ENCODE results near the gene THEMIS2. TPM values are rescaled to one million over a fixed set of nuclear protein-coding genes. Genes with fewer than 3 reads are reported as not detected.
"Not testable (repeated sequence)": the region's sequence is repeated elsewhere in the genome, so short reads cannot be mapped to it uniquely, and the experiment has no call there.

The THEMIS2 gene
- total RNA-seq, 2 experiments from 2014 or later = 24.3 to 31.1 TPM

DNA sequence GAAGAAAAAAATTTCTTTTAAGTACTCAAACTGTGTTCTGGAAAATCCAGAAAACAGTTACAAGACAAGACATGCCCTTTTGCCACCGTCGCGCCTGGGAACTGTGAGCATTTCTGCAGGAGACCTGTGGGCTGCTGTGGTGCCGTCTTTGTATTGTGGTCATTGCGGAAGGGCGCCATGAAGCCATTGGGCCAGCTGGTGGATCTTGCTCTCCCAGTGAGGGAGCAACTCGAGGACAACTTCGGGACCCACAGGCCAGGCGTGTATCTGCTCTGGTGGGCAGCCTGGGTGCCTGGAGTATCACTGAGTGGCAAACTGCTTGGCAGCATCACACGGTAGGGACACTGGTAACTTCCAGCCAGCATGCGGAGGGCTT, 3.8 kb upstream of the THEMIS2 start:
- CTCF ChIA-PET = no interaction called here
- Mint-ChIP-seq H3K27me3 (no peaks in the 10 kb centered on the region), H3K4me1 (peaks cover 58% of the 10 kb centered on the region), H3K27ac (peak overlapping the region; percentile 95), H3K4me3 (peak overlapping the region; percentile 66), H3K36me3 (ENCODE audit: low read depth) (peaks cover 3% of the 10 kb centered on the region), H3K9me3 (no peaks in the 10 kb centered on the region)
- no peak for DNase-seq
- POLR2A ChIA-PET = no interaction called here

DNA sequence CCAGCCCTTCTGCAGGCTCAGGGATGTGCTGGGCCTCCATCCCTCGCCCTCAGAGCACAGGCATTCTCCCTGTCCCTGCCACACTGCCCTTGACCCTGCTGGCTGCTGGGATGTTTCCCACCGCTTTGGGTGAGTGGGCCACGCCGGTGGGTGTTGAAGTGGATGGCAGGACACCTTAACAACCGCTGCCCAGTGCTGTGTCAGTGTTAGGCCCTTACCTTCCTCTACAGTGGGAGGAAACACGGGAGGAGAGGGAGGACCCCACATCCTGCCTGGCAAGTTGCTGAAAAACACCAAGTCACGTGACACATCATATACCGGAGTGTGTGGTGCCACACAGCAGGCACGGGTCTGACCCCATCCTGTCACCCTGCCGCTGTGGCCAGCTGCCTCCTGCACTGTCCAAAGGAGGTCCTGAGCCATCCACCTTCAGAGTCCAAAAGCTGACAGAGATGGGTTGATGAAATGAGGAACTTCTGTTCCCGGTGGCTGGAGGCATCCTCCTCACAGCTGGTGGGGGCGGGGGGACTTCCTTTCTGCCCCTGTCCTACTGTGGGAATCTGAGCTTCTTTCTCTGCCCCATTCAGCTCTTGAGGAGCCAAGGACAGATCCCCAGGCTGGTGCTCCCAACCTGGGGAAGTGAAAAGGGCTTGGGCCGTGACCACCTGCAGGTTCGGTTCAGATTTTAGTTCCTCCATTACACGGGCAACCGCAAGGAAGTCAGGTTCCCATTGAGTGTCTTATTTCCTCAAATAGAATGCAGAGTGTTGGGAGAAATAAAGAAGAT, 3.2 kb upstream of the THEMIS2 start:
- DNase-seq = peak; percentile 82
- ChIA-PET CTCF (interaction anchor here (0.6 kb wide), 1 partner anchor 109 kb away, joined by 4 read pairs; no protein-coding TSS in a partner anchor), POLR2A (no interaction called here)
- H3K27ac Mint-ChIP-seq = peak overlapping the region; percentile 95
- no peaks in the 10 kb centered on the region for H3K9me3 Mint-ChIP-seq
- H3K4me1 Mint-ChIP-seq = peaks cover 56% of the 10 kb centered on the region
- H3K36me3 Mint-ChIP-seq (ENCODE audit: low read depth) = peaks cover 3% of the 10 kb centered on the region
- H3K27me3 Mint-ChIP-seq = no peaks in the 10 kb centered on the region
- H3K4me3 Mint-ChIP-seq = peak overlapping the region; percentile 66

DNA sequence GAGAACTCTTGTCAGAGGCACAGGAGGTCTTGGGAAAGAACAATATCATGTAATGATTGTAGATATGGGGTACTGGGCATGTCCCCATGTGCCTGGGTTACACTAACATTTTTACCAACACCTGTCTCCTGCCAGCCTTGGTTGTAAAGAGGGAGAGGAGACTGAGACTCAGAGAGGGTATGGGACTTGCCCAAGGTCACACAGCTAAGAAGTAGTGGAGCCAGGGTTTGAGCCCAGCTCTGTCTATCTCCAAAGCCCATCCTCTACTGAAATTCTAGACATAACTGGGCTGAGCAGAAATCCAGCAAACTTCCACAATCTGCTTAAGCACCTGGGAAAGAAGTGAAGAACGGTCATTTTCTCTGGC, 2.6 kb upstream of the THEMIS2 start:
- CTCF ChIA-PET = interaction anchor here (0.6 kb wide), 1 partner anchor 108 kb away, joined by 4 read pairs; no protein-coding TSS in a partner anchor
- Mint-ChIP-seq H3K4me3 (peak overlapping the region; percentile 66), H3K9me3 (no peaks in the 10 kb centered on the region), H3K36me3 (ENCODE audit: low read depth) (peaks cover 3% of the 10 kb centered on the region), H3K27me3 (no peaks in the 10 kb centered on the region), H3K4me1 (peaks cover 52% of the 10 kb centered on the region), H3K27ac (peak overlapping the region; percentile 95)
- DNase-seq = no peak
- POLR2A ChIA-PET = no interaction called here

DNA sequence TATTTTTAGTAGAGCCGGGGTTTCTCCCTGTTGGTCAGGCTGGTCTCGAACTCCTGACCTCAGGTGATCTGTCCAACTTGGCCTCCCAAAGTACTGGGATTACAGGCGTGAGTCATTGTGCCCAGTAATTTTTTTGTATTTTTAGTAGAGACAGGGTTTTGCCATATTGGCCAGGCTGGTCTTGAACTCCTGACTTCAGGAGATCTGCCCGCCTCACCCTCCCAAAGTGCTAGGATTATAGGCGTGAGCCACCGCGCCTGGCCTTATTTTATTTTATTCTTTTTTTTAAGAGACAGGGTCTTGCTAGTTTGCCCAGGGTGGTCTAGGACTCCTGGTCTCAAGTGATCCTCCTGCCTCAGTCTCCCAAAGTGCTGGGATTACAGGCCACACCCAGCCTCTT, 1.3 kb upstream of the THEMIS2 start:
- peaks cover 49% of the 10 kb centered on the region for H3K4me1 Mint-ChIP-seq
- H3K9me3 Mint-ChIP-seq; H3K36me3 Mint-ChIP-seq (ENCODE audit: low read depth); H3K27ac Mint-ChIP-seq; H3K4me3 Mint-ChIP-seq; CTCF ChIA-PET; DNase-seq; POLR2A ChIA-PET; H3K27me3 Mint-ChIP-seq: not testable (repeated sequence)

DNA sequence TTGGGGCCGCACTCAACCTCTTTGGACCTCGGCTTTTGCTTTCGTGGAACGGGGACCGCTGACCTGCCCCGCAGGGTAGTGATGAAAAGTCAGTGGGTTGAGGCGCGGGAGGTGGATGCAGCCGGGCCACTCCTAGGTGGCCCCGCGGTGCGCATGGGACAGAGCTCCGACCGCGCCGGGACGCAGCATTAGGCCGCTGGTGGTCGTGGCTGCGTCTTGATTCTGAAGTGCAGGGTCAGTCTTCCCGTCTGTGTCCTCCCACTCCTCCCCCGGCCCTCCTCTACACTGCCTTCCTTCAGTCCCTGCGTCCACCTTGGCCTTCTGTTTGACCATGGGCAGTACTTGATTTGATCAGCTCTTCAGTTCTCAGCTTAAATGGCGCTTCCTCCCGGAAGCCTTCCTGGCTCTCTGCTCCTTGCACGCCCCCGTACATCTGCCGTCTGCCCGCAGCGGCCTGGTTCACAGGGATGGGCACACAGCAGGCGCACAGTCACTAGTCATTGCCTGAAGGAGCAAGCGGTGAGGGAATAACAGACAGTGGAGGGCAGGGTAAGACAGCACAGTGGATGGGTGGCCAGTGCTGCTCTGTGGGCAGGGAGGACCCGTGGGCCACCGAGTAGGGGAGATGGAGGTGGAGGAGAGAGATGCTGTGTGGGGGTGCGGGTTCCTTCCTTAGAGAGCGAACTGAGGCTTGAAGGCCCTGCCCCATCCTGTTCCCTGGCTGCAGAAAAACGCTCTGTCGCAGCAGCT, 633 bp downstream of the THEMIS2 start:
- H3K27me3 Mint-ChIP-seq = no peaks in the 10 kb centered on the region
- POLR2A ChIA-PET = no interaction called here
- H3K27ac Mint-ChIP-seq = peak overlapping the region; percentile 87
- H3K4me1 Mint-ChIP-seq = peaks cover 46% of the 10 kb centered on the region
- H3K36me3 Mint-ChIP-seq (ENCODE audit: low read depth) = peaks cover 3% of the 10 kb centered on the region
- H3K4me3 Mint-ChIP-seq = peak overlapping the region; percentile 91
- no peaks in the 10 kb centered on the region for H3K9me3 Mint-ChIP-seq
- peak; percentile 34 for DNase-seq
- CTCF ChIA-PET = interaction anchor here (1.6 kb wide), 1 partner anchor 86 kb away, joined by 4 read pairs; the partner anchor contains the start of gene XKR8

GRCh38 chr1:27873671-27874384, 1.5 kb downstream of the THEMIS2 start:
- no peaks in the 10 kb centered on the region for H3K9me3 Mint-ChIP-seq
- no peaks in the 10 kb centered on the region for H3K27me3 Mint-ChIP-seq
- peaks cover 3% of the 10 kb centered on the region for H3K36me3 Mint-ChIP-seq (ENCODE audit: low read depth)
- ChIA-PET CTCF (interaction anchor here (1.2 to 1.6 kb wide), 2 partner anchors 16 to 86 kb away, joined by 3 to 4 read pairs; partner anchors contain the start of gene XKR8), POLR2A (no interaction called here)
- peak overlapping the region; percentile 91 for H3K4me3 Mint-ChIP-seq
- H3K4me1 Mint-ChIP-seq = peaks cover 45% of the 10 kb centered on the region
- H3K27ac Mint-ChIP-seq = peak overlapping the region; percentile 87
- no peak for DNase-seq

DNA sequence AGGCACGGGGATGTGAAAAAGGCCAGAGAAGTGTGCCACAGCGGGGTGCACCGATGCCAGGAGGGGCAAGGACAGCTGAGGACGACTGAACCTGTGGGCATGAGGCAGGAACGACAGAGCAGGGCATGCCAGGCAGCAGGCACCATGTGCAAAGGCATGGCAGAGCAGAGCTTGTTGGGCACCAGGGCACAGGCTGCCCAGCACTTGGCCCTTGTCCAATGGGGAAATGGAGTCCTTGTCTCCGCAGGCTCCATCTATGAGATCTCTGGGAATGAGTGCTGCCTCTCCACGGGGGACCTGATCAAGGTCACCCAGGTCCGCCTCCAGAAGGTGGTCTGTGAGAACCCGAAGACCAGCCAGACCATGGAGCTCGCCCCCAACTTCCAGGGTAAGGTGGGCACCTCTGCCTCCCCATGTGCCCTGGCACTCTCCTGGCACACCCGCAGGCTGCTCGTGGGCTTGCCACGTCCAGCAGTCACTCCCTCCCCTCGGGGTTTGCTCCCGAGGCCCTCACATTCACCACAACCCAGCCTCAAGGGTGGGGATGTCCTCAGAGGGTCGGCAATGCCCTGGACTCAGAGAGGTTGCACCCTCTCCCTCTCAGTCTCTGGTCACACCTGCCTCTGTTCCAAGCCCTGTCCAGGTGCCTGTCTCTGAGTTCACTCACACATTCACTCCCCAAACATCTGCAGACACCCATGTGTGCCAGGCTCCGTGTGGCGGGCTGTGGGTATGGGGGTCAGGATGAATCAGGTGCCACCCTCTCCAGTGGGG, 4.2 kb downstream of the THEMIS2 start:
- no peak for DNase-seq
- CTCF ChIA-PET = interaction anchor here (0.5 to 1.6 kb wide), 4 partner anchors 10 to 1228 kb away, joined by 3 to 6 read pairs (median 4); partner anchors contain the start of gene EYA3
- no peak overlapping the region for H3K4me3 Mint-ChIP-seq
- H3K9me3 Mint-ChIP-seq = no peaks in the 10 kb centered on the region
- H3K27me3 Mint-ChIP-seq = no peaks in the 10 kb centered on the region
- H3K4me1 Mint-ChIP-seq = peaks cover 33% of the 10 kb centered on the region
- H3K36me3 Mint-ChIP-seq (ENCODE audit: low read depth) = peaks cover 8% of the 10 kb centered on the region
- POLR2A ChIA-PET = no interaction called here
- H3K27ac Mint-ChIP-seq = no peak overlapping the region

GRCh38 chr1:27877115-27877416, 4.7 kb downstream of the THEMIS2 start:
- Mint-ChIP-seq H3K36me3 (ENCODE audit: low read depth) (peaks cover 8% of the 10 kb centered on the region), H3K4me3 (no peak overlapping the region), H3K4me1 (peaks cover 28% of the 10 kb centered on the region), H3K27ac (no peak overlapping the region), H3K27me3 (no peaks in the 10 kb centered on the region), H3K9me3 (no peaks in the 10 kb centered on the region)
- DNase-seq = no peak
- ChIA-PET POLR2A (interaction anchor here (0.6 kb wide), 1 partner anchor 130 kb away, joined by 3 read pairs; no protein-coding TSS in a partner anchor), CTCF (interaction anchor here (0.6 to 1.6 kb wide), 5 partner anchors 9 to 844 kb away, joined by 3 to 6 read pairs (median 4); partner anchors contain the start of gene EYA3)

DNA sequence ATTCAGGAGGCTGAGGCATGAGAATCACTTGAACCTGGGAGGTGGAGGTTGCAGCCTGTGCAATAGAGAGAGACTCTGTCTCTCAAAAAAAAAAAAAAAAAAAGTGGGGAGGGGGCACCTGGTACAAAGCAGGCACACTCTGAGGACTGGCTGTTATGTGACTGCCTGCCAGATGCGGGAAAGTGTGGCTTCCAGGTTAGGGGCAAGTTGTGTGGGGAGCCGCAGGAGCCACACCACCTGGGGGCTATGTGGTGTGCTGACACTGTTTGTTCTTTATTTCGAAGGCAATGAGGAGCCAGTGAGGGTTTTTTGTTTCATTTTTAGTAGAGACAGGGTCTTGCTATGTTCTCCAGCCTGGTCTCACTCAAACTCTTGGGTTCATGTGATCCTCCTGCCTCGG, 5.7 kb downstream of the THEMIS2 start:
- POLR2A ChIA-PET = no interaction called here
- Mint-ChIP-seq H3K27me3 (no peaks in the 10 kb centered on the region), H3K36me3 (ENCODE audit: low read depth) (peaks cover 12% of the 10 kb centered on the region), H3K27ac (peak overlapping the region; percentile 36), H3K4me3 (no peak overlapping the region), H3K4me1 (peaks cover 25% of the 10 kb centered on the region), H3K9me3 (no peaks in the 10 kb centered on the region)
- CTCF ChIA-PET = interaction anchor here (1.3 to 1.6 kb wide), 2 partner anchors 9 to 14 kb away, joined by 4 to 6 read pairs; no protein-coding TSS in a partner anchor
- no peak for DNase-seq

DNA sequence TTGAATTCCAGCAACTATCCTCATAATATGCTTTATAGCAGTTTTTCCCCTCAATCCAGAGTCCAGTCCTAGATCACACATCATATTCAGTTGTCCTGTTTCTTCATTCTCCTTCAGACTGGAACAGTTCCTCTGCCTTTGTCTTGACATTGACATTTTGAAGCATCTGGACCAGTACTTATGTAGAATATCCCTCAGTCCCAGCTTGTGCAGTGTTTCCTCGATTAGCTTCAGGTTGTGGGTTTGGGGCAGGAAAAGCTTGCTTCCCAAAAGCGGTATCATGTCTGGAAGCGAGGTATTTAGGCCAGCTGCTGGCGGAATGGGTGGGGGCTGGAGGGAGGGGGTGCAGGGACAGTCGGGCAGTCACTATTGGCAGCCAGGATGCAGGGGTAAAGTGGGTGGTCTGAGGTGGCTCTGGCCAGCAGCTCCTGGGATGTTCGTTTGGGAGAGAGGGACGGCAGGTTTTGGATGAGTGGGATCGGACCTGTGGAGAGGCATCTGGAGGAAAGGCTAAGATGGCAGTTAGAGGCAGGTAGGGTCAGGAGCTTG, 6.5 kb downstream of the THEMIS2 start:
- H3K4me3 Mint-ChIP-seq = no peak overlapping the region
- ChIA-PET POLR2A (no interaction called here), CTCF (interaction anchor here (1.2 to 1.3 kb wide), 2 partner anchors 8 to 13 kb away, joined by 4 read pairs; no protein-coding TSS in a partner anchor)
- peak overlapping the region; percentile 28 for H3K27ac Mint-ChIP-seq
- no peak for DNase-seq
- no peaks in the 10 kb centered on the region for H3K27me3 Mint-ChIP-seq
- peaks cover 11% of the 10 kb centered on the region for H3K36me3 Mint-ChIP-seq (ENCODE audit: low read depth)
- H3K9me3 Mint-ChIP-seq = no peaks in the 10 kb centered on the region
- peaks cover 17% of the 10 kb centered on the region for H3K4me1 Mint-ChIP-seq

- Mint-ChIP-seq H3K4me3 (no peak overlapping the region), H3K4me1 (peaks cover 18% of the 10 kb centered on the region), H3K27ac (peak overlapping the region; percentile 28), H3K27me3 (no peaks in the 10 kb centered on the region), H3K36me3 (ENCODE audit: low read depth) (peaks cover 16% of the 10 kb centered on the region), H3K9me3 (no peaks in the 10 kb centered on the region)
- CTCF ChIA-PET = interaction anchor here (1.2 to 1.5 kb wide), 3 partner anchors 8 to 22 kb away, joined by 3 to 4 read pairs (median 4); no protein-coding TSS in a partner anchor
- no peak for DNase-seq
- POLR2A ChIA-PET = no interaction called here
Observed at GRCh38 chr1:27879374-27880082, 7.2 kb downstream of the THEMIS2 start.
